HUES48 (cell line): Measurements from ENCODE around the gene SDK1.
"Not testable (repeated sequence)": the region's sequence is repeated elsewhere in the genome, so short reads cannot be mapped to it uniquely, and the experiment has no call there.

ENCODE experiments used
- H3K27ac ChIP-seq: one replicate; pipeline ENCODE4 v1.7.0; 2013; ENCODE audit warnings: low read depth, low read length, inconsistent platforms
- H3K27me3 ChIP-seq: 2 replicates; pipeline ENCODE4 v1.6.1; 2013; ENCODE audit warnings: mild to moderate bottlenecking, low read length; ENCODE audit not compliant: control insufficient read depth, insufficient read depth
- H3K36me3 ChIP-seq: 2 replicates; pipeline ENCODE4 v1.6.1; 2013; ENCODE audit warnings: low read length; ENCODE audit not compliant: control insufficient read depth, insufficient read depth
- H3K4me1 ChIP-seq: 2 replicates; pipeline ENCODE4 v1.6.1; 2013; ENCODE audit warnings: mild to moderate bottlenecking, low read length; ENCODE audit not compliant: control insufficient read depth, insufficient read depth
- H3K4me3 ChIP-seq: 2 replicates; pipeline ENCODE4 v1.5.1; 2013; ENCODE audit warnings: mild to moderate bottlenecking, low read depth, low read length
- H3K9ac ChIP-seq: 2 replicates; pipeline ENCODE4 v1.6.1; 2013; ENCODE audit warnings: mild to moderate bottlenecking, low read depth, low read length, moderate library complexity
- H3K9me3 ChIP-seq: 2 replicates; pipeline ENCODE4 v1.6.1; 2013; ENCODE audit warnings: low read length; ENCODE audit not compliant: control insufficient read depth, insufficient read depth

Gene SDK1

GRCh38 chr7:4286351-4286750 lies 985.3 kb downstream of the SDK1 start:
- H3K9me3 ChIP-seq, result peaks cover 20% of the 10 kb centered on the region
- no peak overlapping the region for H3K9ac ChIP-seq
- no peak overlapping the region for H3K4me3 ChIP-seq
- no peaks in the 10 kb centered on the region for H3K36me3 ChIP-seq
- H3K4me1 ChIP-seq, result no peaks in the 10 kb centered on the region
- H3K27me3 ChIP-seq, result no peaks in the 10 kb centered on the region
- H3K27ac ChIP-seq, result no peak overlapping the region

GRCh38 chr7:4288791-4289394 lies 987.8 kb downstream of the SDK1 start:
- Histone ChIP-seq H3K9me3 (peaks cover 45% of the 10 kb centered on the region), H3K36me3 (no peaks in the 10 kb centered on the region), H3K9ac (no peak overlapping the region), H3K4me1 (no peaks in the 10 kb centered on the region), H3K4me3 (no peak overlapping the region), H3K27me3 (no peaks in the 10 kb centered on the region), H3K27ac (no peak overlapping the region)

GRCh38 chr7:4297165-4297917 lies 996.3 kb downstream of the SDK1 start:
- Histone ChIP-seq H3K27ac (no peak overlapping the region), H3K4me1 (no peaks in the 10 kb centered on the region), H3K27me3 (no peaks in the 10 kb centered on the region), H3K4me3 (no peak overlapping the region), H3K9me3 (peaks cover 46% of the 10 kb centered on the region), H3K36me3 (no peaks in the 10 kb centered on the region), H3K9ac (no peak overlapping the region)

- peaks cover 41% of the 10 kb centered on the region for H3K9me3 ChIP-seq
- H3K27ac ChIP-seq, result no peak overlapping the region
- H3K4me1 ChIP-seq, result no peaks in the 10 kb centered on the region
- no peaks in the 10 kb centered on the region for H3K36me3 ChIP-seq
- no peak overlapping the region for H3K9ac ChIP-seq
- no peak overlapping the region for H3K4me3 ChIP-seq
- no peaks in the 10 kb centered on the region for H3K27me3 ChIP-seq
Observed at GRCh38 chr7:4297918-4298219, 996.8 kb downstream of the SDK1 start.

- no peaks in the 10 kb centered on the region for H3K27me3 ChIP-seq
- H3K4me3 ChIP-seq, result no peak overlapping the region; the same call in 1 of the 2 replicates
- H3K9me3 ChIP-seq, result peaks cover 29% of the 10 kb centered on the region
- H3K36me3 ChIP-seq, result no peaks in the 10 kb centered on the region
- H3K4me1 ChIP-seq, result no peaks in the 10 kb centered on the region
- H3K9ac ChIP-seq, result no peak overlapping the region
- no peak overlapping the region for H3K27ac ChIP-seq
Observed at GRCh38 chr7:4299431-4299830, 998.4 kb downstream of the SDK1 start.

GRCh38 chr7:4302203-4302905 lies 1001.3 kb downstream of the SDK1 start:
- Histone ChIP-seq H3K36me3 (no peaks in the 10 kb centered on the region), H3K4me1 (no peaks in the 10 kb centered on the region), H3K27me3 (no peaks in the 10 kb centered on the region), H3K27ac (no peak overlapping the region), H3K4me3 (no peak overlapping the region), H3K9me3 (peaks cover 16% of the 10 kb centered on the region; the same call in 1 of the 2 replicates), H3K9ac (no peak overlapping the region)

- Histone ChIP-seq H3K36me3 (no peaks in the 10 kb centered on the region), H3K4me1 (no peaks in the 10 kb centered on the region), H3K27ac (no peak overlapping the region), H3K4me3 (no peak overlapping the region), H3K9me3 (peaks cover 33% of the 10 kb centered on the region), H3K9ac (no peak overlapping the region), H3K27me3 (peaks cover 3% of the 10 kb centered on the region; the same call in 1 of the 2 replicates)
Observed at GRCh38 chr7:4307316-4308204, 1006.5 kb downstream of the SDK1 start.

GRCh38 chr7:4308205-4308590 lies 1007.1 kb downstream of the SDK1 start:
- Histone ChIP-seq H3K4me1 (no peaks in the 10 kb centered on the region), H3K27ac (no peak overlapping the region), H3K9ac (no peak overlapping the region), H3K9me3 (peaks cover 33% of the 10 kb centered on the region), H3K4me3 (no peak overlapping the region), H3K27me3 (peaks cover 3% of the 10 kb centered on the region; the same call in 1 of the 2 replicates), H3K36me3 (no peaks in the 10 kb centered on the region)

- not testable (repeated sequence) for H3K27ac ChIP-seq, H3K4me1 ChIP-seq, H3K36me3 ChIP-seq, H3K27me3 ChIP-seq, H3K9ac ChIP-seq, H3K4me3 ChIP-seq
- peaks cover 57% of the 10 kb centered on the region for H3K9me3 ChIP-seq
Observed at GRCh38 chr7:4313911-4314310, 1012.9 kb downstream of the SDK1 start.

GRCh38 chr7:4314316-4314715 lies 1013.3 kb downstream of the SDK1 start:
- not testable (repeated sequence) for H3K27ac ChIP-seq, H3K9ac ChIP-seq, H3K4me3 ChIP-seq, H3K36me3 ChIP-seq, H3K4me1 ChIP-seq, H3K27me3 ChIP-seq
- peaks cover 60% of the 10 kb centered on the region for H3K9me3 ChIP-seq
